ENCODE data around the gene RDH11.

The RDH11 gene

GRCh38 chr14:67733616-67734015, 38.1 kb upstream of the RDH11 start:
- no peak overlapping the region for H3K4me3 ChIP-seq (ENCODE audit: low read length)
- no peak for DNase-seq (ENCODE audit: low read depth)
- TF ChIP-seq CTCF (conservative IDR thresholded peaks at IDR 0.05; ENCODE audit: low read depth, low read length), result no peak

- DNase-seq (ENCODE audit: low read depth), result no peak
- no peak overlapping the region for H3K4me3 ChIP-seq (ENCODE audit: low read length)
- TF ChIP-seq CTCF (conservative IDR thresholded peaks at IDR 0.05; ENCODE audit: low read depth, low read length), result no peak
These were observed 33.7 kb upstream of the RDH11 start for GRCh38 chr14:67729072-67729885.

- no peak overlapping the region for H3K4me3 ChIP-seq (ENCODE audit: low read length)
- TF ChIP-seq CTCF (conservative IDR thresholded peaks at IDR 0.05; ENCODE audit: low read depth, low read length), result no peak
- DNase-seq (ENCODE audit: low read depth), result no peak
These were observed 32.7 kb upstream of the RDH11 start for GRCh38 chr14:67728258-67728657.

- no peak for TF ChIP-seq CTCF (conservative IDR thresholded peaks at IDR 0.05; ENCODE audit: low read depth, low read length)
- no peak for DNase-seq (ENCODE audit: low read depth)
- H3K4me3 ChIP-seq (ENCODE audit: low read length), result no peak overlapping the region
These were observed 31.8 kb upstream of the RDH11 start for GRCh38 chr14:67727361-67727760.

- no peak for DNase-seq (ENCODE audit: low read depth)
- TF ChIP-seq CTCF (conservative IDR thresholded peaks at IDR 0.05; ENCODE audit: low read depth, low read length), result no peak
These were observed 29.6 kb upstream of the RDH11 start for GRCh38 chr14:67725171-67725570.

GRCh38 chr14:67722293-67722692, 26.7 kb upstream of the RDH11 start:
- peak; percentile 7 for DNase-seq (ENCODE audit: low read depth)
- no peak for TF ChIP-seq CTCF (conservative IDR thresholded peaks at IDR 0.05; ENCODE audit: low read depth, low read length)
- no peak overlapping the region for H3K4me3 ChIP-seq (ENCODE audit: low read length)

More at GRCh38 chr14:67725171-67725570, 29.6 kb upstream of the RDH11 start:
- H3K4me3 ChIP-seq (ENCODE audit: low read length), result no peak overlapping the region

GRCh38 chr14:67721875-67722274, 26.3 kb upstream of the RDH11 start:
- no peak for DNase-seq (ENCODE audit: low read depth)
- no peak for TF ChIP-seq CTCF (conservative IDR thresholded peaks at IDR 0.05; ENCODE audit: low read depth, low read length)
- H3K4me3 ChIP-seq (ENCODE audit: low read length), result no peak overlapping the region
